HL-60 (cell line): ENCODE results near the gene PHACTR3.

ENCODE experiments used
- DNase-seq, 2 experiments: peaks; one replicate each; pipeline ENCODE4 v3.0.0-alpha.2; 2010 to 2020; ENCODE audit warnings: low read depth in 1 of 2, low spot score in 1 of 2
- H3K27ac ChIP-seq: fragments of 250-450 bp; sonication (Bioruptor Pico); replicated peaks from 2 replicates; pipeline ENCODE4 v1.5.1; 2020; ENCODE audit warnings: mild to moderate bottlenecking, moderate library complexity
- H3K27me3 ChIP-seq: fragments of 250-450 bp; sonication (Bioruptor Pico); 2 replicates; pipeline ENCODE4 v1.5.1; 2021; ENCODE audit warnings: mild to moderate bottlenecking, moderate library complexity; ENCODE audit not compliant: insufficient read depth, poor library complexity, severe bottlenecking
- H3K4me3 ChIP-seq: replicated peaks from 2 replicates; pipeline ENCODE4 v1.5.1; 2011; ENCODE audit warnings: mild to moderate bottlenecking, control low read depth, low read length; ENCODE audit not compliant: insufficient read depth
- GABPA ChIP-seq: IDR thresholded peaks from 2 replicates; pipeline ENCODE4 v1.6.1; 2012; ENCODE audit warnings: low read depth
- POLR2AphosphoS5 ChIP-seq: IDR thresholded peaks from 2 replicates; pipeline ENCODE4 v1.6.1; 2012; ENCODE audit warnings: low read depth
- SPI1 ChIP-seq: IDR thresholded peaks from 2 replicates; pipeline ENCODE4 v1.6.1; 2012; ENCODE audit warnings: low read depth, mild to moderate bottlenecking, borderline replicate concordance
- TF ChIP-seq, protein P1 (sequence below): IDR thresholded peaks from 2 replicates; pipeline ENCODE4 v1.6.1; 2012; ENCODE audit warnings: low read depth; ENCODE audit not compliant: insufficient replicate concordance
- TF ChIP-seq, protein P2 (sequence below): IDR thresholded peaks from one replicate; pipeline ENCODE4 v1.5.1; 2011; ENCODE audit warnings: low read length, control low read depth, inconsistent platforms; ENCODE audit not compliant: insufficient read depth

The PHACTR3 gene

DNA sequence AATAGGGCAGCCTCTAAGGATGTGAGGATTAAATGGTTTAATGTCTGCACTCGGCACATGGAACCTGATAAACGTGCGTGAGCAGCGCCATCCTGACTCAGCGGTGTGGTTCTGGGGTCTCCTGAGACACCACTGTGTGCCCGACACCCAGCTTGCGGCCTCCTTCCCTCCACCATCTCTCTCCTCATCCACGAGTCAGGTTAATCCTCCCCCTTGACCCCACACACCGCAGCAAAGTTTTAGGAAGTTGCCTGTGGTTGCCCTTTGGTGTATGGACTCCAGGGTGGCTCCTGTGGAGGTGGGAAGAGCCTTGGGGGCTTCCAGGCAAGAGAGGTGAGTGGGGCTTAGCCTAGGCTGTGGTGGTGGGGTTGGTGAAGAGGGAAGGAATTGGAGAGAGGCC is 68.2 kb downstream of the PHACTR3 start:
- no peak for DNase-seq
- no peaks in the 10 kb centered on the region for H3K27me3 ChIP-seq
- no peak overlapping the region for H3K4me3 ChIP-seq
- no peak overlapping the region for H3K27ac ChIP-seq
- TF ChIP-seq, protein P1, sequence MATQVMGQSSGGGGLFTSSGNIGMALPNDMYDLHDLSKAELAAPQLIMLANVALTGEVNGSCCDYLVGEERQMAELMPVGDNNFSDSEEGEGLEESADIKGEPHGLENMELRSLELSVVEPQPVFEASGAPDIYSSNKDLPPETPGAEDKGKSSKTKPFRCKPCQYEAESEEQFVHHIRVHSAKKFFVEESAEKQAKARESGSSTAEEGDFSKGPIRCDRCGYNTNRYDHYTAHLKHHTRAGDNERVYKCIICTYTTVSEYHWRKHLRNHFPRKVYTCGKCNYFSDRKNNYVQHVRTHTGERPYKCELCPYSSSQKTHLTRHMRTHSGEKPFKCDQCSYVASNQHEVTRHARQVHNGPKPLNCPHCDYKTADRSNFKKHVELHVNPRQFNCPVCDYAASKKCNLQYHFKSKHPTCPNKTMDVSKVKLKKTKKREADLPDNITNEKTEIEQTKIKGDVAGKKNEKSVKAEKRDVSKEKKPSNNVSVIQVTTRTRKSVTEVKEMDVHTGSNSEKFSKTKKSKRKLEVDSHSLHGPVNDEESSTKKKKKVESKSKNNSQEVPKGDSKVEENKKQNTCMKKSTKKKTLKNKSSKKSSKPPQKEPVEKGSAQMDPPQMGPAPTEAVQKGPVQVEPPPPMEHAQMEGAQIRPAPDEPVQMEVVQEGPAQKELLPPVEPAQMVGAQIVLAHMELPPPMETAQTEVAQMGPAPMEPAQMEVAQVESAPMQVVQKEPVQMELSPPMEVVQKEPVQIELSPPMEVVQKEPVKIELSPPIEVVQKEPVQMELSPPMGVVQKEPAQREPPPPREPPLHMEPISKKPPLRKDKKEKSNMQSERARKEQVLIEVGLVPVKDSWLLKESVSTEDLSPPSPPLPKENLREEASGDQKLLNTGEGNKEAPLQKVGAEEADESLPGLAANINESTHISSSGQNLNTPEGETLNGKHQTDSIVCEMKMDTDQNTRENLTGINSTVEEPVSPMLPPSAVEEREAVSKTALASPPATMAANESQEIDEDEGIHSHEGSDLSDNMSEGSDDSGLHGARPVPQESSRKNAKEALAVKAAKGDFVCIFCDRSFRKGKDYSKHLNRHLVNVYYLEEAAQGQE: no peak
- no peak for TF ChIP-seq SPI1
- no peak for TF ChIP-seq GABPA
- no peak for TF ChIP-seq POLR2AphosphoS5
- TF ChIP-seq, protein P2, sequence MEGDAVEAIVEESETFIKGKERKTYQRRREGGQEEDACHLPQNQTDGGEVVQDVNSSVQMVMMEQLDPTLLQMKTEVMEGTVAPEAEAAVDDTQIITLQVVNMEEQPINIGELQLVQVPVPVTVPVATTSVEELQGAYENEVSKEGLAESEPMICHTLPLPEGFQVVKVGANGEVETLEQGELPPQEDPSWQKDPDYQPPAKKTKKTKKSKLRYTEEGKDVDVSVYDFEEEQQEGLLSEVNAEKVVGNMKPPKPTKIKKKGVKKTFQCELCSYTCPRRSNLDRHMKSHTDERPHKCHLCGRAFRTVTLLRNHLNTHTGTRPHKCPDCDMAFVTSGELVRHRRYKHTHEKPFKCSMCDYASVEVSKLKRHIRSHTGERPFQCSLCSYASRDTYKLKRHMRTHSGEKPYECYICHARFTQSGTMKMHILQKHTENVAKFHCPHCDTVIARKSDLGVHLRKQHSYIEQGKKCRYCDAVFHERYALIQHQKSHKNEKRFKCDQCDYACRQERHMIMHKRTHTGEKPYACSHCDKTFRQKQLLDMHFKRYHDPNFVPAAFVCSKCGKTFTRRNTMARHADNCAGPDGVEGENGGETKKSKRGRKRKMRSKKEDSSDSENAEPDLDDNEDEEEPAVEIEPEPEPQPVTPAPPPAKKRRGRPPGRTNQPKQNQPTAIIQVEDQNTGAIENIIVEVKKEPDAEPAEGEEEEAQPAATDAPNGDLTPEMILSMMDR: no peak

DNA sequence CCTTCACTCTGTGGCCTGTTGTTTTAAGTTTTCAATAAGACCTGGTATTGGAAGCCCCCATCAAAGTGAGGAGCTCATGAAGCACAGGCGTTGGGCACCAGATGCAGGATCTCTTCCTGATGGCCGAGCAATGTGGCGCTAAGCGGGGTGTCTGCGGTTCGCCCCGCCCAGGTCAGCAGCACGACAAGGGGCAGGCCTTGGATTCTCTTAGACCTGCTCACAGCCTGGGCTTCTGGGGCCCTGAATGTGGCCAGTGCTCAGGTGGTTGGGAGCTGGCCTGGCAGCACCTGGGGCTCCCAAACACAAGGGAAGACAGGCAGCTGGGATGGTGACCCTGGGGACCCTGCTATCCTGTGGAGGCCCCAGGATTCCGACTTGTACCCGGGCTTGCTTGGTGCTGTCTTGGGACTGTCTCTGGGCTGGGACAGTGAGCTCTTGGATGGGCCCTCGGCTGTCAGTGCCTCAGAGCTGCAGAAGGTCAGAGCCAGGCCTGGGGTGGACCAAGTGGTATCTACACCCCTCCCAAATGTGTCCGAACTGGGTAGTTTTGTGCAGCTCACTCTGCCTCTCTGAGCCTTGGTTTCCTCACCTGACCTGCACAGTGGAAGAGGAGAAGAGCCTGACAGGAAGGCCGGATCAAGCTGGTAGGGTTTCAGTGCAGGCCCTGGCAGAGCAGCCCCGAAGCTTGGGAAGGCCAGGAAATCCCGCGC is 69.1 kb downstream of the PHACTR3 start:
- H3K4me3 ChIP-seq: no peak overlapping the region
- no peaks in the 10 kb centered on the region for H3K27me3 ChIP-seq
- no peak overlapping the region for H3K27ac ChIP-seq
- TF ChIP-seq POLR2AphosphoS5 (no peak), GABPA (no peak)
- TF ChIP-seq, protein P1: no peak
- DNase-seq: no peak

DNA sequence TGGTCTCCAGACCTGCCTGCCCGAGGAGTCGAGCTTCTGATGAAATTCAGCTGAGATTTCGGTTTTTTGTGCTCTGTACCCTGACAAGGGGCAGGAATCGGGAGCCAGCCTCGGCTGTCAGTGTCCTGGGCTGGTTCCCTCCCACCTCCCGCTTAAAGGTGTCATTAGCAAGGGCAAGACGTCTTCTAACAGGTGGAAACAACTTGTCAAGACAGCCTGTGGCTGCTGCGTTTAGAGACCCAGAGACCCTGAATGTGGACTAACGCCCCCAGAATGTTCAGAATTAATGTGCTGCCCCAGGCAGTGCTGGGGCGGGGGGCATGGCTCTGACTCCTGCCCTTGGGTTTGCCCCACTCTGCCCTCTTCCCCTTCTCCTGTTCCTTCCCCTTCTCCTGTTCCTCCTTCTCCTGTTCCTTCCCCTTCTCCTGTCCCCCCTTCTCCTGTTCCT is 69.7 kb downstream of the PHACTR3 start:
- H3K27ac ChIP-seq: no peak overlapping the region
- no peak for TF ChIP-seq POLR2AphosphoS5
- TF ChIP-seq GABPA: no peak
- no peak for TF ChIP-seq SPI1
- TF ChIP-seq, protein P1: no peak
- TF ChIP-seq, protein P2: no peak
- no peaks in the 10 kb centered on the region for H3K27me3 ChIP-seq
- no peak overlapping the region for H3K4me3 ChIP-seq
- DNase-seq: no peak
